LHCN-M2 (cell line): ENCODE measurements around the gene SNX6. TPM values are rescaled to one million over a fixed set of nuclear protein-coding genes. Genes with fewer than 3 reads are reported as not detected.
"Not testable (repeated sequence)": the region's sequence is repeated elsewhere in the genome, so short reads cannot be mapped to it uniquely, and the experiment has no call there.

Source experiments
- DNase-seq: peaks from one replicate; pipeline ENCODE4 v3.0.0-alpha.2; 2012; ENCODE audit warnings: low read depth
- total RNA-seq: library from RNA; depleted of rRNA; stranded (reverse); fragments of >200 nt; gene quantifications from 2 replicates; pipeline ENCODE4 v1.2.3, GENCODE V29; 2014

SNX6 gene
- total RNA-seq, 1 experiment from 2014 or later, result 271 TPM

GRCh38 chr14:34562776-34563150 lies 67.2 kb downstream of the SNX6 start:
- no peak for DNase-seq

GRCh38 chr14:34562037-34562775 lies 67.7 kb downstream of the SNX6 start:
- DNase-seq, result not testable (repeated sequence)

GRCh38 chr14:34556498-34556829 lies 73.5 kb downstream of the SNX6 start:
- DNase-seq, result not testable (repeated sequence)

- not testable (repeated sequence) for DNase-seq
Measured at GRCh38 chr14:34555583-34556497, 74.1 kb downstream of the SNX6 start.

- DNase-seq, result peak; percentile 10
Measured at GRCh38 chr14:34554540-34555250, 75.3 kb downstream of the SNX6 start.

GRCh38 chr14:34549276-34549966 lies 80.5 kb downstream of the SNX6 start:
- not testable (repeated sequence) for DNase-seq

GRCh38 chr14:34548472-34548981 lies 81.4 kb downstream of the SNX6 start:
- DNase-seq, result no peak

- not testable (repeated sequence) for DNase-seq
Measured at GRCh38 chr14:34547136-34547520, 82.8 kb downstream of the SNX6 start.

GRCh38 chr14:34546272-34547135 lies 83.4 kb downstream of the SNX6 start:
- DNase-seq, result not testable (repeated sequence)

GRCh38 chr14:34540181-34541059 lies 89.5 kb downstream of the SNX6 start:
- not testable (repeated sequence) for DNase-seq

GRCh38 chr14:34539407-34540180 lies 90.4 kb downstream of the SNX6 start, which contains the start of gene EAPP:
Gene EAPP (minus strand): TSS chr14:34539701. CDS start chr14:34539628, 73 bp downstream.
- peak; percentile 96 for DNase-seq

GRCh38 chr14:34538871-34539406 lies 91.0 kb downstream of the SNX6 start:
- DNase-seq, result no peak

- not testable (repeated sequence) for DNase-seq
Measured at GRCh38 chr14:34538096-34538495, 91.9 kb downstream of the SNX6 start.

GRCh38 chr14:34537677-34538009 lies 92.3 kb downstream of the SNX6 start:
- no peak for DNase-seq

- no peak for DNase-seq
Measured at GRCh38 chr14:34536951-34537676, 92.8 kb downstream of the SNX6 start.

GRCh38 chr14:34527591-34527990 lies 102.4 kb downstream of the SNX6 start:
- no peak for DNase-seq

GRCh38 chr14:34524216-34524615 lies 105.7 kb downstream of the SNX6 start:
- DNase-seq, result not testable (repeated sequence)
